22Rv1 (cell line): ENCODE data around the gene RAB1B.

Source experiments
- ZFX ChIP-seq: fragments of 450-650 bp; IDR thresholded peaks from 2 replicates; pipeline ENCODE4 v1.6.1; 2017; ENCODE audit warnings: antibody characterized with exemption, borderline replicate concordance
- TF ChIP-seq, protein P1 (sequence below): fragments of 450-650 bp; IDR thresholded peaks from 2 replicates; pipeline ENCODE4 v1.5.1; 2017; ENCODE audit warnings: mild to moderate bottlenecking

DNA sequence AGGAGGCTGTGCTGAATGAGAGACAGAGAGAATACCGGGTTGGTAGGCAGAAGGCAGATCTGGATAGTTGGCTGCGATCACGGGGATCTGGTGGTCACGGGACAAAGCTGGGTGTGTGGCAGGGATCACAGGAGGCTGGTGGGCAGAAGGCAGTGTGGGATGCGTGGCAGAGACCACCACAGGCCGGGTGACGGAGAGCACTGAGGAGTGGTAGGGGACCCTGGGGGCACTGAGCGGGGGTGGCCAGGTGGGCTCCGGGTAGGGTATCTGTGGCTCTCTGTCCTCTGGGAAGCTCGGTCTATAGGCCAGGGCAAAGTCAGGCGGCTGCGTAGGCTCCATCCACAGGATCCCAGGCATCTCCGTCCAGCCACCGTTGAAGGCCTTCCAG is 47.1 kb downstream of the RAB1B start:
- TF ChIP-seq, protein P1, sequence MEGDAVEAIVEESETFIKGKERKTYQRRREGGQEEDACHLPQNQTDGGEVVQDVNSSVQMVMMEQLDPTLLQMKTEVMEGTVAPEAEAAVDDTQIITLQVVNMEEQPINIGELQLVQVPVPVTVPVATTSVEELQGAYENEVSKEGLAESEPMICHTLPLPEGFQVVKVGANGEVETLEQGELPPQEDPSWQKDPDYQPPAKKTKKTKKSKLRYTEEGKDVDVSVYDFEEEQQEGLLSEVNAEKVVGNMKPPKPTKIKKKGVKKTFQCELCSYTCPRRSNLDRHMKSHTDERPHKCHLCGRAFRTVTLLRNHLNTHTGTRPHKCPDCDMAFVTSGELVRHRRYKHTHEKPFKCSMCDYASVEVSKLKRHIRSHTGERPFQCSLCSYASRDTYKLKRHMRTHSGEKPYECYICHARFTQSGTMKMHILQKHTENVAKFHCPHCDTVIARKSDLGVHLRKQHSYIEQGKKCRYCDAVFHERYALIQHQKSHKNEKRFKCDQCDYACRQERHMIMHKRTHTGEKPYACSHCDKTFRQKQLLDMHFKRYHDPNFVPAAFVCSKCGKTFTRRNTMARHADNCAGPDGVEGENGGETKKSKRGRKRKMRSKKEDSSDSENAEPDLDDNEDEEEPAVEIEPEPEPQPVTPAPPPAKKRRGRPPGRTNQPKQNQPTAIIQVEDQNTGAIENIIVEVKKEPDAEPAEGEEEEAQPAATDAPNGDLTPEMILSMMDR: no peak
- no peak for TF ChIP-seq ZFX
